Measurements from ENCODE around the gene SCYL1.

The SCYL1 gene

GRCh38 chr11:65524741-65525545 lies at the start of gene SCYL1:
Gene SCYL1 (plus strand): TSS chr11:65525083. CDS start chr11:65525154, 71 bp downstream.
- H3K4me3 ChIP-seq (ENCODE audit: low read depth, low read length): peak within 1 kb of the TSS; percentile 78
- TF ChIP-seq MAX (IDR thresholded peaks at IDR 0.05; ENCODE audit: low read depth, low read length) (no peak), POLR2A (IDR thresholded peaks at IDR 0.05; ENCODE audit: extremely low read depth, insufficient read length) (peak; percentile 69), MYC (IDR thresholded peaks at IDR 0.05; ENCODE audit: low read depth, low read length) (no peak), CTCF (IDR thresholded peaks at IDR 0.05; ENCODE audit: low read depth, low read length) (no peak)
- DNase-seq (ENCODE audit: low read depth): peak; percentile 79

GRCh38 chr11:65476632-65477148 lies 48.2 kb upstream of the SCYL1 start:
- H3K4me3 ChIP-seq (ENCODE audit: low read depth, low read length): peak overlapping the region; percentile 89
- no peak for DNase-seq (ENCODE audit: low read depth)
- TF ChIP-seq CTCF (IDR thresholded peaks at IDR 0.05; ENCODE audit: low read depth, low read length) (no peak), POLR2A (IDR thresholded peaks at IDR 0.05; ENCODE audit: extremely low read depth, insufficient read length) (no peak), MYC (IDR thresholded peaks at IDR 0.05; ENCODE audit: low read depth, low read length) (no peak), MAX (IDR thresholded peaks at IDR 0.05; ENCODE audit: low read depth, low read length) (no peak)

- peak; percentile 99 for DNase-seq (ENCODE audit: low read depth)
- TF ChIP-seq CTCF (IDR thresholded peaks at IDR 0.05; ENCODE audit: low read depth, low read length): no peak
- TF ChIP-seq POLR2A (IDR thresholded peaks at IDR 0.05; ENCODE audit: extremely low read depth, insufficient read length): peak; percentile 82
- TF ChIP-seq MYC (IDR thresholded peaks at IDR 0.05; ENCODE audit: low read depth, low read length): peak; percentile 74; the same call in 1 of the 2 replicates
- TF ChIP-seq MAX (IDR thresholded peaks at IDR 0.05; ENCODE audit: low read depth, low read length): peak; percentile 96
- H3K4me3 ChIP-seq (ENCODE audit: low read depth, low read length): peak overlapping the region; percentile 89
Observed at GRCh38 chr11:65477149-65477965, 47.5 kb upstream of the SCYL1 start.

GRCh38 chr11:65478388-65479183 lies 46.3 kb upstream of the SCYL1 start:
- H3K4me3 ChIP-seq (ENCODE audit: low read depth, low read length): no peak overlapping the region
- TF ChIP-seq MYC (IDR thresholded peaks at IDR 0.05; ENCODE audit: low read depth, low read length) (no peak), CTCF (IDR thresholded peaks at IDR 0.05; ENCODE audit: low read depth, low read length) (no peak), POLR2A (IDR thresholded peaks at IDR 0.05; ENCODE audit: extremely low read depth, insufficient read length) (no peak), MAX (IDR thresholded peaks at IDR 0.05; ENCODE audit: low read depth, low read length) (no peak)
- no peak for DNase-seq (ENCODE audit: low read depth)

Measured in NB4 (cell line).